Endothelial cell of umbilical vein (primary cell): Measurements from ENCODE around the gene TRIM69. TPM values are rescaled to one million over a fixed set of nuclear protein-coding genes. Genes with fewer than 3 reads are reported as not detected.

Experiments used
- BruUV-seq: library from RNA; stranded (reverse); fragments of 400-500 nt; replicated peaks from 2 replicates; lab custom pipeline; 2021; lab: Mats Ljungman, UMichigan
- CTCF ChIA-PET: fragments of 300-600, 350-600 bp; sonication (Branson Sonifier 250); formaldehyde crosslinking; loops from one replicate; lab custom pipeline; 2021; ENCODE audit warnings: antibody characterized with exemption, inconsistent platforms; lab: Charles Lee
- POLR2A ChIA-PET: fragments of 300-600, 350-600 bp; sonication (Branson Sonifier 250); formaldehyde crosslinking; loops from one replicate; lab custom pipeline; 2021; ENCODE audit warnings: antibody characterized with exemption, inconsistent platforms; lab: Charles Lee
- DNase-seq: peaks from one replicate; pipeline ENCODE4 v3.0.0-alpha.2; 2011; ENCODE audit warnings: low read depth, low spot score
- FAIRE-seq: peaks from 2 replicates; lab custom pipeline; 2011; peaks lifted over from hg19 to GRCh38; lab: Jason Lieb, UNC
- H2AFZ ChIP-seq: 2 replicates; pipeline ENCODE4 v1.6.0; 2012; ENCODE audit warnings: low read depth, low read length, control low read depth, inconsistent platforms
- H3K27ac ChIP-seq: 2 replicates; pipeline ENCODE4 v1.5.1; 2011; ENCODE audit warnings: low read depth, mild to moderate bottlenecking, control low read depth, low read length, moderate library complexity; ENCODE audit not compliant: insufficient read depth
- H3K27me3 ChIP-seq, 2 experiments: 2 replicates each; pipeline versions ENCODE4 v1.6.0 to v1.6.1; 2011; ENCODE audit warnings: low read length in 2 of 2, mixed read lengths in 1 of 2; ENCODE audit not compliant: control insufficient read depth in 2 of 2, insufficient read depth in 2 of 2
- H3K36me3 ChIP-seq, 2 experiments: 2 replicates in 1 of 2; 3 replicates in 1 of 2; pipeline ENCODE4 v1.5.1; 2011; ENCODE audit warnings: low read length in 2 of 2, mild to moderate bottlenecking in 1 of 2, moderate library complexity in 1 of 2; ENCODE audit not compliant: control insufficient read depth in 2 of 2, insufficient read depth in 2 of 2; ENCODE audit errors: extremely low read depth in 1 of 2
- H3K4me1 ChIP-seq: 3 replicates; pipeline ENCODE4 v1.5.1; 2011; ENCODE audit warnings: mild to moderate bottlenecking, low read length; ENCODE audit not compliant: control insufficient read depth, insufficient read depth; ENCODE audit errors: extremely low read depth
- H3K4me2 ChIP-seq: 2 replicates; pipeline ENCODE4 v1.6.1; 2011; ENCODE audit warnings: low read length, control low read depth, mixed read lengths; ENCODE audit not compliant: insufficient read depth
- H3K4me3 ChIP-seq, 3 experiments: fragments of 200-600 bp in 1 of 3; sonication (generic), shearing (Covaris generic) in 1 of 3; replicated peaks in 1 of 3; 2 replicates each; pipeline ENCODE4 v1.5.1; 2011 to 2016; ENCODE audit warnings: control low read depth in 3 of 3, low read length in 3 of 3, mild to moderate bottlenecking in 2 of 3, inconsistent platforms in 1 of 3, low read depth in 1 of 3, moderate library complexity in 1 of 3; ENCODE audit not compliant: insufficient read depth in 1 of 3
- H3K79me2 ChIP-seq: 2 replicates; pipeline ENCODE4 v1.6.0; 2012; ENCODE audit warnings: low read length, inconsistent platforms; ENCODE audit not compliant: control insufficient read depth, insufficient read depth
- H3K9ac ChIP-seq: replicated peaks from 2 replicates; pipeline ENCODE3; 2011; ENCODE audit warnings: low read length, control low read depth; ENCODE audit not compliant: insufficient read depth; ENCODE audit errors: extremely low read depth
- H3K9me1 ChIP-seq: replicated peaks from 3 replicates; pipeline ENCODE4 v1.6.0; 2011; ENCODE audit warnings: mild to moderate bottlenecking, low read length; ENCODE audit not compliant: control insufficient read depth, insufficient read depth; ENCODE audit errors: extremely low read depth
- H3K9me3 ChIP-seq: replicated peaks from 2 replicates; pipeline ENCODE4 v1.5.1; 2012; ENCODE audit warnings: low read length, inconsistent platforms; ENCODE audit not compliant: control insufficient read depth, insufficient read depth
- H4K20me1 ChIP-seq: replicated peaks from 2 replicates; pipeline ENCODE3; 2011; ENCODE audit warnings: mild to moderate bottlenecking, low read length; ENCODE audit not compliant: control insufficient read depth, insufficient read depth; ENCODE audit errors: extremely low read depth
- FOS ChIP-seq: IDR thresholded peaks from 2 replicates; pipeline ENCODE4 v1.6.1; 2011; ENCODE audit warnings: mild to moderate bottlenecking, low read length, moderate library complexity, borderline replicate concordance; ENCODE audit not compliant: insufficient read depth
- GATA2 ChIP-seq: IDR thresholded peaks from 2 replicates; pipeline ENCODE4 v1.7.0; 2011; ENCODE audit warnings: low read depth, mild to moderate bottlenecking, moderate library complexity, mixed read lengths, low read length; ENCODE audit not compliant: insufficient read length, insufficient read depth
- JUN ChIP-seq: IDR thresholded peaks from 2 replicates; pipeline ENCODE4 v1.6.1; 2011; ENCODE audit warnings: borderline replicate concordance, low read depth; ENCODE audit not compliant: insufficient read length, insufficient read depth
- MAX ChIP-seq: IDR thresholded peaks from 2 replicates; pipeline ENCODE4 v1.6.1; 2011; ENCODE audit not compliant: insufficient read depth, insufficient read length
- MYC ChIP-seq: IDR thresholded peaks from one replicate; pipeline ENCODE4 v1.6.1; 2011; ENCODE audit warnings: mild to moderate bottlenecking, low read depth, low read length
- POLR2A ChIP-seq: IDR thresholded peaks from 2 replicates; pipeline ENCODE4 v1.6.1; 2012; ENCODE audit warnings: low read depth, mild to moderate bottlenecking, control low read depth, low read length
- POLR2AphosphoS5 ChIP-seq: IDR thresholded peaks from 2 replicates; pipeline ENCODE4 v1.6.1; 2012; ENCODE audit warnings: low read depth, mild to moderate bottlenecking, control low read depth, low read length, moderate library complexity; ENCODE audit not compliant: insufficient read depth
- dilution Hi-C: fragments of 300-500 bp; cut with MboI; formaldehyde crosslinking; loops from one replicate; pipeline ENCODE4 v1.15.0; 2019; ENCODE audit warnings: low sequenced_read_pairs; ENCODE audit not compliant: extremely low pct_ligation_motif_present
- intact Hi-C: fragments of 100-400 bp; cut with micrococcal nuclease; formaldehyde crosslinking; loops from one replicate; pipeline ENCODE4 v1.10.0; 2022
- polyA plus RNA-seq, 4 experiments: library from polyadenylated mRNA; depleted of rRNA in 3 of 4; stranded (reverse) in 3 of 4; unstranded in 1 of 4; fragments of >200 nt; gene quantifications; 2 replicates each; pipeline versions ENCODE4 v1.2.1 to v1.2.3, GENCODE V29; 2011 to 2012; ENCODE audit warnings: missing spikeins in 1 of 4
- total RNA-seq: library from RNA; stranded (reverse); gene quantifications from 2 replicates; pipeline ENCODE4 v1.2.3, GENCODE V29; 2021
- TF ChIP-seq, protein P1 (sequence below), 2 donors: IDR thresholded peaks; 1 replicate in 1 of 2; 2 replicates in 1 of 2; pipeline ENCODE4 v1.5.1; 2011; ENCODE audit warnings: low read length in 2 of 2, mild to moderate bottlenecking in 2 of 2, moderate library complexity in 2 of 2, control low read depth in 1 of 2, inconsistent platforms in 1 of 2, low read depth in 1 of 2; ENCODE audit not compliant: insufficient read depth in 1 of 2; ENCODE audit errors: extremely low read depth in 1 of 2

TRIM69 gene
- total and polyA plus RNA-seq, 2 donors (not counting 3 experiments of a cell fraction or from before 2014, with no cell fraction given), result 4.8 to 13.0 TPM

DNA sequence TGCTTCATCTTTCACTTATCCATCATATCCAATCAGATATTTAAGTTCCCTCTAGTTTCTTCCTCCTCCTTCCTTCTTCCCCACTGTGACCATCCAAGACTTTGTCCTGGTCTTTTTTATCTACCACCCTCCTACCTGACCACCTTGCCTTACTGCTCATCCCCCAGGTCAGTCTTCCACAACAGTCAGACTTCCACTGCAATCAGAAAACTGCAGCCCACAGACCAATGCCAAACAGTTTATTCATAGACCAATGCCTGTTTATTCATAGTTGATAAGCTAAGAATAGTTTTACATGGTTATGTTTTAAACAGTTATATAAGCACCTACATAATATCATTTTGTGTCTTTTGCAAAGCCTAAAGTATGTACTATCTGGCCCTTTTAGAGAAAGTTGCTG lies 65.5 kb downstream of the TRIM69 start:
- Histone ChIP-seq H3K79me2 (no peaks in the 10 kb centered on the region), H3K4me2 (no peak overlapping the region), H3K36me3 (no peaks in the 10 kb centered on the region), H3K9me3 (no peaks in the 10 kb centered on the region), H3K9ac (no peak overlapping the region), H3K9me1 (no peaks in the 10 kb centered on the region), H3K27me3 (no peaks in the 10 kb centered on the region), H3K4me1 (peaks cover 21% of the 10 kb centered on the region), H3K27ac (no peak overlapping the region), H2AFZ (no peak overlapping the region), H4K20me1 (no peaks in the 10 kb centered on the region), H3K4me3 (no peak overlapping the region)
- ChIA-PET CTCF (no interaction called here), POLR2A (no interaction called here)
- BruUV-seq, result no TSS peak
- intact Hi-C loops (loop anchor here (5.0 kb wide), 1 partner anchor 51 kb away; no protein-coding TSS in a partner anchor), dilution Hi-C loops (no loop called here)
- FAIRE-seq (no peak), DNase-seq (no peak)
- TF ChIP-seq JUN (no peak), MAX (no peak), MYC (no peak), POLR2AphosphoS5 (no peak), POLR2A (no peak), FOS (no peak), GATA2 (no peak)
- TF ChIP-seq, protein P1, sequence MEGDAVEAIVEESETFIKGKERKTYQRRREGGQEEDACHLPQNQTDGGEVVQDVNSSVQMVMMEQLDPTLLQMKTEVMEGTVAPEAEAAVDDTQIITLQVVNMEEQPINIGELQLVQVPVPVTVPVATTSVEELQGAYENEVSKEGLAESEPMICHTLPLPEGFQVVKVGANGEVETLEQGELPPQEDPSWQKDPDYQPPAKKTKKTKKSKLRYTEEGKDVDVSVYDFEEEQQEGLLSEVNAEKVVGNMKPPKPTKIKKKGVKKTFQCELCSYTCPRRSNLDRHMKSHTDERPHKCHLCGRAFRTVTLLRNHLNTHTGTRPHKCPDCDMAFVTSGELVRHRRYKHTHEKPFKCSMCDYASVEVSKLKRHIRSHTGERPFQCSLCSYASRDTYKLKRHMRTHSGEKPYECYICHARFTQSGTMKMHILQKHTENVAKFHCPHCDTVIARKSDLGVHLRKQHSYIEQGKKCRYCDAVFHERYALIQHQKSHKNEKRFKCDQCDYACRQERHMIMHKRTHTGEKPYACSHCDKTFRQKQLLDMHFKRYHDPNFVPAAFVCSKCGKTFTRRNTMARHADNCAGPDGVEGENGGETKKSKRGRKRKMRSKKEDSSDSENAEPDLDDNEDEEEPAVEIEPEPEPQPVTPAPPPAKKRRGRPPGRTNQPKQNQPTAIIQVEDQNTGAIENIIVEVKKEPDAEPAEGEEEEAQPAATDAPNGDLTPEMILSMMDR (IDR thresholded peaks at IDR 0.05; ENCODE audit: extremely low read depth in 1 of 2, insufficient read depth in 1 of 2, low read depth in 1 of 2, low read length in 2 of 2), result no peak
